ENCODE measurements around the gene FAU. TPM values are rescaled to one million over a fixed set of nuclear protein-coding genes. Genes with fewer than 3 reads are reported as not detected.

Gene FAU
- total and polyA plus RNA-seq, 9 of the 15 experiments (the other 6 are each of a cell fraction or from before 2014, with no cell fraction given): 433 to 1,827 (median 942) TPM

DNA sequence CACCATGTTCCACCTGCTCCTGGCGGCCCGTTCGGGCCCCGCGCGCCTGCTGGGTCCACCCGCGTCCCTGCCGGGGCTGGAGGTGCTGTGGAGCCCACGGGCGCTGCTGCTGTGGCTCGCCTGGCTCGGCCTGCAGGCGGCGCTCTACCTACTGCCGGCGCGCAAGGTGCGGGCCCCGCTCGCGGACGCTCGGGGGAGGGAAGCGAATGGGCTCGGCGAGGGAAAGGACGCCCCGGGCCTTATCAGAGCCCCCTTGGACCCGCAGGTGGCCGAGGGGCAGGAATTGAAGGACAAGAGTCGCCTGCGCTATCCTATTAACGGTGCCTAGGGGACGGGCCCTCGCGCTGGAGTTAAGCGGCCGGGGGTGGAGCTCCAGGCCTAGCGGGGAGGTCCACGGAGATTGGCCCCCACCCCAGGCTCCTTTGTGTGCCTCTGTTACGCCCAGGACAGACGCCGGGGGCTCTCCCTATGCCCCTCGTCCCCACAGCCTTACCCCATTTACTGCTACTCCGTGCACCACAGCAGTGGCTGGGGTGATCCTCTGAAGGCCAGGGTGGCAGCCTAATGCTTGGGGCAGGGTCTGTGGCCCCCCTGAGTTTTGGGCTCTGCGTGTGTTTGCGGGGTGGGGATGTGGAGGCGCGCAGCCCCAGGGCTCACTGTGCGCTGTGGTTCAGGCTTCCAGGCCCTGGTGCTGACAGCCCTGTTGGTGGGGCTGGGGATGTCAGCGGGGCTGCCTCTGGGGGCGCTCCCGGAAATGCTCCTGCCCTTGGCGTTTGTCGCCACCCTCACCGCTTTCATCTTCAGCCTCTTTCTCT lies 9.2 kb downstream of the FAU start (continued):
- TF ChIP-seq U2AF1 (optimal IDR thresholded peaks at IDR 0.05; ENCODE audit: low read depth, low read length) (peak; percentile 82), SRF (CRISPR knock-in tag; IDR thresholded peaks at IDR 0.05) (0 out of 4 replicates have a peak, but pooled peaks of 1 of the 2 experiments have one; percentile 16), KLF16 (IDR thresholded peaks at IDR 0.05) (no peak), HDAC2 (IDR thresholded peaks at IDR 0.05) (no peak; the same call in 1 of the 2 replicates), TARDBP (IDR thresholded peaks at IDR 0.05) (peak; percentile 98), EGR1 (conservative IDR thresholded peaks at IDR 0.05) (no peak), NFIC (IDR thresholded peaks at IDR 0.05) (peak; percentile 61), CEBPG (CRISPR knock-in tag; IDR thresholded peaks at IDR 0.05) (no peak), CEBPG (tag; conservative IDR thresholded peaks at IDR 0.05 in 1 of 2, IDR thresholded peaks at IDR 0.05 in 1 of 2) (no peak), MTA2 (IDR thresholded peaks at IDR 0.05; ENCODE audit: low read depth) (0 out of 2 replicates have a peak, but pooled peaks have one; percentile 18), SOX6 (IDR thresholded peaks at IDR 0.05) (peak; percentile 48; the same call in 1 of the 2 replicates), GATAD2B (IDR thresholded peaks at IDR 0.05; ENCODE audit: borderline replicate concordance) (peak; percentile 100), ZNF76 (CRISPR knock-in tag; IDR thresholded peaks at IDR 0.05; ENCODE audit: borderline replicate concordance) (no peak), ZNF778 (CRISPR knock-in tag; IDR thresholded peaks at IDR 0.05) (no peak), CTBP1 (IDR thresholded peaks at IDR 0.05; ENCODE audit: borderline replicate concordance) (peak; percentile 87)
- TF ChIP-seq, protein P1, sequence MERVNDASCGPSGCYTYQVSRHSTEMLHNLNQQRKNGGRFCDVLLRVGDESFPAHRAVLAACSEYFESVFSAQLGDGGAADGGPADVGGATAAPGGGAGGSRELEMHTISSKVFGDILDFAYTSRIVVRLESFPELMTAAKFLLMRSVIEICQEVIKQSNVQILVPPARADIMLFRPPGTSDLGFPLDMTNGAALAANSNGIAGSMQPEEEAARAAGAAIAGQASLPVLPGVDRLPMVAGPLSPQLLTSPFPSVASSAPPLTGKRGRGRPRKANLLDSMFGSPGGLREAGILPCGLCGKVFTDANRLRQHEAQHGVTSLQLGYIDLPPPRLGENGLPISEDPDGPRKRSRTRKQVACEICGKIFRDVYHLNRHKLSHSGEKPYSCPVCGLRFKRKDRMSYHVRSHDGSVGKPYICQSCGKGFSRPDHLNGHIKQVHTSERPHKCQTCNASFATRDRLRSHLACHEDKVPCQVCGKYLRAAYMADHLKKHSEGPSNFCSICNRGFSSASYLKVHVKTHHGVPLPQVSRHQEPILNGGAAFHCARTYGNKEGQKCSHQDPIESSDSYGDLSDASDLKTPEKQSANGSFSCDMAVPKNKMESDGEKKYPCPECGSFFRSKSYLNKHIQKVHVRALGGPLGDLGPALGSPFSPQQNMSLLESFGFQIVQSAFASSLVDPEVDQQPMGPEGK (CRISPR knock-in tag; IDR thresholded peaks at IDR 0.05; ENCODE audit: borderline replicate concordance): no peak; the same call in 1 of the 2 replicates
- TF ChIP-seq, protein P2, sequence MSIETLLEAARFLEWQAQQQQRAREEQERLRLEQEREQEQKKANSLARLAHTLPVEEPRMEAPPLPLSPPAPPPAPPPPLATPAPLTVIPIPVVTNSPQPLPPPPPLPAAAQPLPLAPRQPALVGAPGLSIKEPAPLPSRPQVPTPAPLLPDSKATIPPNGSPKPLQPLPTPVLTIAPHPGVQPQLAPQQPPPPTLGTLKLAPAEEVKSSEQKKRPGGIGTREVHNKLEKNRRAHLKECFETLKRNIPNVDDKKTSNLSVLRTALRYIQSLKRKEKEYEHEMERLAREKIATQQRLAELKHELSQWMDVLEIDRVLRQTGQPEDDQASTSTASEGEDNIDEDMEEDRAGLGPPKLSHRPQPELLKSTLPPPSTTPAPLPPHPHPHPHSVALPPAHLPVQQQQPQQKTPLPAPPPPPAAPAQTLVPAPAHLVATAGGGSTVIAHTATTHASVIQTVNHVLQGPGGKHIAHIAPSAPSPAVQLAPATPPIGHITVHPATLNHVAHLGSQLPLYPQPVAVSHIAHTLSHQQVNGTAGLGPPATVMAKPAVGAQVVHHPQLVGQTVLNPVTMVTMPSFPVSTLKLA (conservative IDR thresholded peaks at IDR 0.05): peak in 1 of 2 experiments; percentile 61; a peak in 3 of 4 replicates
- TF ChIP-seq, protein P3, sequence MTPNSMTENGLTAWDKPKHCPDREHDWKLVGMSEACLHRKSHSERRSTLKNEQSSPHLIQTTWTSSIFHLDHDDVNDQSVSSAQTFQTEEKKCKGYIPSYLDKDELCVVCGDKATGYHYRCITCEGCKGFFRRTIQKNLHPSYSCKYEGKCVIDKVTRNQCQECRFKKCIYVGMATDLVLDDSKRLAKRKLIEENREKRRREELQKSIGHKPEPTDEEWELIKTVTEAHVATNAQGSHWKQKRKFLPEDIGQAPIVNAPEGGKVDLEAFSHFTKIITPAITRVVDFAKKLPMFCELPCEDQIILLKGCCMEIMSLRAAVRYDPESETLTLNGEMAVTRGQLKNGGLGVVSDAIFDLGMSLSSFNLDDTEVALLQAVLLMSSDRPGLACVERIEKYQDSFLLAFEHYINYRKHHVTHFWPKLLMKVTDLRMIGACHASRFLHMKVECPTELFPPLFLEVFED (CRISPR knock-in tag; conservative IDR thresholded peaks at IDR 0.05): no peak
- TF ChIP-seq, protein P4, sequence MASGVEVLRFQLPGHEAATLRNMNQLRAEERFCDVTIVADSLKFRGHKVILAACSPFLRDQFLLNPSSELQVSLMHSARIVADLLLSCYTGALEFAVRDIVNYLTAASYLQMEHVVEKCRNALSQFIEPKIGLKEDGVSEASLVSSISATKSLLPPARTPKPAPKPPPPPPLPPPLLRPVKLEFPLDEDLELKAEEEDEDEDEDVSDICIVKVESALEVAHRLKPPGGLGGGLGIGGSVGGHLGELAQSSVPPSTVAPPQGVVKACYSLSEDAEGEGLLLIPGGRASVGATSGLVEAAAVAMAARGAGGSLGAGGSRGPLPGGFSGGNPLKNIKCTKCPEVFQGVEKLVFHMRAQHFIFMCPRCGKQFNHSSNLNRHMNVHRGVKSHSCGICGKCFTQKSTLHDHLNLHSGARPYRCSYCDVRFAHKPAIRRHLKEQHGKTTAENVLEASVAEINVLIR (CRISPR knock-in tag; IDR thresholded peaks at IDR 0.05): no peak
- TF ChIP-seq, protein P5, sequence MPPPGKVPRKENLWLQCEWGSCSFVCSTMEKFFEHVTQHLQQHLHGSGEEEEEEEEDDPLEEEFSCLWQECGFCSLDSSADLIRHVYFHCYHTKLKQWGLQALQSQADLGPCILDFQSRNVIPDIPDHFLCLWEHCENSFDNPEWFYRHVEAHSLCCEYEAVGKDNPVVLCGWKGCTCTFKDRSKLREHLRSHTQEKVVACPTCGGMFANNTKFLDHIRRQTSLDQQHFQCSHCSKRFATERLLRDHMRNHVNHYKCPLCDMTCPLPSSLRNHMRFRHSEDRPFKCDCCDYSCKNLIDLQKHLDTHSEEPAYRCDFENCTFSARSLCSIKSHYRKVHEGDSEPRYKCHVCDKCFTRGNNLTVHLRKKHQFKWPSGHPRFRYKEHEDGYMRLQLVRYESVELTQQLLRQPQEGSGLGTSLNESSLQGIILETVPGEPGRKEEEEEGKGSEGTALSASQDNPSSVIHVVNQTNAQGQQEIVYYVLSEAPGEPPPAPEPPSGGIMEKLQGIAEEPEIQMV (tag; conservative IDR thresholded peaks at IDR 0.05; ENCODE audit: low read depth): 0 out of 2 replicates have a peak, but pooled peaks have one; percentile 24
